ENCODE measurements around the gene PTPN14. TPM values are rescaled to one million over a fixed set of nuclear protein-coding genes. Genes with fewer than 3 reads are reported as not detected.
"Not testable (repeated sequence)": the region's sequence is repeated elsewhere in the genome, so short reads cannot be mapped to it uniquely, and the experiment has no call there.

The PTPN14 gene
- polyA plus RNA-seq, 1 donor from 2014 or later: 0.07 TPM

DNA sequence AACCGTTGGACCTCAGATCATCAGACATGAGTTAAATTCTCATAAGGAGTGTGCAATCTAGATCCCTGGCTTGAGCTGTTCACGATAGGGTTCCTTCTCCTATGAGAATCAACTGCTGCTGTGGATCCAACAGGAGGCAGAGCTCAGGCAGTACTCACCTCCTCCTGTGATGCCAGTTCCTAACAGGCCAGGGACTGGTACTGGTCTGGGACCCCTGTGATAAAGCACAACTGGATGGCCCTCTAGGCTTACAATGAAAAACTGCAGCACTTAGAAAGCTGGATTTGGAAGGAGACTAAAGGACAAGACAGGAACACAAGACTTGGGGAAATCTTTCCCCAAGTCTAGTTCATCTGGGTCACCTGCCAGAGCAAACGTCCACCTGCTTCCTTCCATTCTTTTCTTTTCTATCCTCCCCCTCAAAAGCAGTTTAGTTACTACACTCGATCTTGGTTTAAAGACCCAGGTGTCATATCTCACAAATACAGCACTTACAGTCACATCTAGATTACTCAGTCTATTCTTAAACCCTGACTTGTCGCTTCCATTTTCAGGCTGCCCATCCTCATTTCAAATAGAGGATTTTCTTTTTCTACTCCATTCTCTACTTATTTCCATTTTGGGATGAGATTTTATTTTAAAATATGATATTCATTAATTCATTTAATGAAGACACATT, 59.8 kb downstream of the PTPN14 start:
- no peaks in the 10 kb centered on the region for H3K9me2 ChIP-seq (ENCODE audit: insufficient read depth, low read length)
- no peak overlapping the region for H3K4me2 ChIP-seq (ENCODE audit: low read length)
- H3K4me3 ChIP-seq (ENCODE audit: low read length): no peak overlapping the region
- H3F3A ChIP-seq (ENCODE audit: insufficient read depth, low read length, poor library complexity, severe bottlenecking): no peaks in the 10 kb centered on the region
- H3K36me3 ChIP-seq (ENCODE audit: insufficient read depth, low read length): no peaks in the 10 kb centered on the region
- H3K27me3 ChIP-seq (ENCODE audit: insufficient read depth, low read depth, low read length): no peaks in the 10 kb centered on the region
- H3K9ac ChIP-seq (ENCODE audit: low read length): no peak overlapping the region
- no peaks in the 10 kb centered on the region for H3K79me2 ChIP-seq (replicated peaks; ENCODE audit: insufficient read depth, low read length)
- H3K27ac ChIP-seq (ENCODE audit: low read length): no peak overlapping the region
- TF ChIP-seq SMC3 (conservative IDR thresholded peaks at IDR 0.05; ENCODE audit: poor library complexity): no peak
- TF ChIP-seq RAD21 (conservative IDR thresholded peaks at IDR 0.05): no peak
- no peak for TF ChIP-seq POLR2AphosphoS5 (IDR thresholded peaks at IDR 0.05)
- TF ChIP-seq EP300 (conservative IDR thresholded peaks at IDR 0.05; ENCODE audit: poor library complexity, severe bottlenecking): no peak
- TF ChIP-seq EZH2 (IDR thresholded peaks at IDR 0.05; ENCODE audit: borderline replicate concordance, insufficient read depth, low read length, poor library complexity, severe bottlenecking): no peak
- TF ChIP-seq TAF1 (IDR thresholded peaks at IDR 0.05; ENCODE audit: low read depth): no peak
- TF ChIP-seq, protein P1, sequence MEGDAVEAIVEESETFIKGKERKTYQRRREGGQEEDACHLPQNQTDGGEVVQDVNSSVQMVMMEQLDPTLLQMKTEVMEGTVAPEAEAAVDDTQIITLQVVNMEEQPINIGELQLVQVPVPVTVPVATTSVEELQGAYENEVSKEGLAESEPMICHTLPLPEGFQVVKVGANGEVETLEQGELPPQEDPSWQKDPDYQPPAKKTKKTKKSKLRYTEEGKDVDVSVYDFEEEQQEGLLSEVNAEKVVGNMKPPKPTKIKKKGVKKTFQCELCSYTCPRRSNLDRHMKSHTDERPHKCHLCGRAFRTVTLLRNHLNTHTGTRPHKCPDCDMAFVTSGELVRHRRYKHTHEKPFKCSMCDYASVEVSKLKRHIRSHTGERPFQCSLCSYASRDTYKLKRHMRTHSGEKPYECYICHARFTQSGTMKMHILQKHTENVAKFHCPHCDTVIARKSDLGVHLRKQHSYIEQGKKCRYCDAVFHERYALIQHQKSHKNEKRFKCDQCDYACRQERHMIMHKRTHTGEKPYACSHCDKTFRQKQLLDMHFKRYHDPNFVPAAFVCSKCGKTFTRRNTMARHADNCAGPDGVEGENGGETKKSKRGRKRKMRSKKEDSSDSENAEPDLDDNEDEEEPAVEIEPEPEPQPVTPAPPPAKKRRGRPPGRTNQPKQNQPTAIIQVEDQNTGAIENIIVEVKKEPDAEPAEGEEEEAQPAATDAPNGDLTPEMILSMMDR (IDR thresholded peaks at IDR 0.05; ENCODE audit: poor library complexity, severe bottlenecking): no peak
- TF ChIP-seq, protein P2, sequence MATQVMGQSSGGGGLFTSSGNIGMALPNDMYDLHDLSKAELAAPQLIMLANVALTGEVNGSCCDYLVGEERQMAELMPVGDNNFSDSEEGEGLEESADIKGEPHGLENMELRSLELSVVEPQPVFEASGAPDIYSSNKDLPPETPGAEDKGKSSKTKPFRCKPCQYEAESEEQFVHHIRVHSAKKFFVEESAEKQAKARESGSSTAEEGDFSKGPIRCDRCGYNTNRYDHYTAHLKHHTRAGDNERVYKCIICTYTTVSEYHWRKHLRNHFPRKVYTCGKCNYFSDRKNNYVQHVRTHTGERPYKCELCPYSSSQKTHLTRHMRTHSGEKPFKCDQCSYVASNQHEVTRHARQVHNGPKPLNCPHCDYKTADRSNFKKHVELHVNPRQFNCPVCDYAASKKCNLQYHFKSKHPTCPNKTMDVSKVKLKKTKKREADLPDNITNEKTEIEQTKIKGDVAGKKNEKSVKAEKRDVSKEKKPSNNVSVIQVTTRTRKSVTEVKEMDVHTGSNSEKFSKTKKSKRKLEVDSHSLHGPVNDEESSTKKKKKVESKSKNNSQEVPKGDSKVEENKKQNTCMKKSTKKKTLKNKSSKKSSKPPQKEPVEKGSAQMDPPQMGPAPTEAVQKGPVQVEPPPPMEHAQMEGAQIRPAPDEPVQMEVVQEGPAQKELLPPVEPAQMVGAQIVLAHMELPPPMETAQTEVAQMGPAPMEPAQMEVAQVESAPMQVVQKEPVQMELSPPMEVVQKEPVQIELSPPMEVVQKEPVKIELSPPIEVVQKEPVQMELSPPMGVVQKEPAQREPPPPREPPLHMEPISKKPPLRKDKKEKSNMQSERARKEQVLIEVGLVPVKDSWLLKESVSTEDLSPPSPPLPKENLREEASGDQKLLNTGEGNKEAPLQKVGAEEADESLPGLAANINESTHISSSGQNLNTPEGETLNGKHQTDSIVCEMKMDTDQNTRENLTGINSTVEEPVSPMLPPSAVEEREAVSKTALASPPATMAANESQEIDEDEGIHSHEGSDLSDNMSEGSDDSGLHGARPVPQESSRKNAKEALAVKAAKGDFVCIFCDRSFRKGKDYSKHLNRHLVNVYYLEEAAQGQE (IDR thresholded peaks at IDR 0.05; ENCODE audit: borderline replicate concordance): no peak
- TF ChIP-seq MXI1 (conservative IDR thresholded peaks at IDR 0.05; ENCODE audit: poor library complexity, severe bottlenecking): no peak
- H2AFZ ChIP-seq (ENCODE audit: low read depth, low read length): no peak overlapping the region
- H4K20me1 ChIP-seq (ENCODE audit: insufficient read depth): no peaks in the 10 kb centered on the region
- no peaks in the 10 kb centered on the region for H3K9me3 ChIP-seq (ENCODE audit: low read length)

DNA sequence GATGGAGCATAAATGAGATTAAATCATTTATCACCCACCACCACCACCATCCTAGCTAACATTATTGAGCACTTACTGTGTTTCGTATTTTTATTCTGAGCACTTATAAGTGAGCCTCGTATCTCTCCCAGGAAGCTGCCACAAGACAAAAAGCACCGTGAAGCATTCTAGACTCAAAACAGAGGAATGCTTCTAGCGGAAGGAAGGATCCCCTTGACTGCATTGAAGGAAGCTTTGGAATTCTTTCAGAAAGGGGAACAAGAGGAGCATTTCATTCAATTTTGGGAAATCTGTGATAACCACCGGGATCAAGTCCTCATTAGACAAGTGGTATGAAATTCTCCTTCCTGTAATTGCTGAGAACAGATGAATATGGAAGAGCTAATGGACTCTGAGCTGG, 66.3 kb downstream of the PTPN14 start:
- Histone ChIP-seq H3K27ac (ENCODE audit: low read length) (no peak overlapping the region), H3K4me2 (ENCODE audit: low read length) (no peak overlapping the region), H3F3A (ENCODE audit: insufficient read depth, low read length, poor library complexity, severe bottlenecking) (no peaks in the 10 kb centered on the region), H3K9me2 (ENCODE audit: insufficient read depth, low read length) (no peaks in the 10 kb centered on the region), H3K4me3 (ENCODE audit: low read length) (no peak overlapping the region), H3K9me3 (ENCODE audit: low read length) (no peaks in the 10 kb centered on the region), H3K27me3 (ENCODE audit: insufficient read depth, low read depth, low read length) (no peaks in the 10 kb centered on the region), H3K9ac (ENCODE audit: low read length) (no peak overlapping the region), H4K20me1 (ENCODE audit: insufficient read depth) (no peaks in the 10 kb centered on the region), H3K36me3 (ENCODE audit: insufficient read depth, low read length) (no peaks in the 10 kb centered on the region), H2AFZ (ENCODE audit: low read depth, low read length) (no peak overlapping the region), H3K79me2 (replicated peaks; ENCODE audit: insufficient read depth, low read length) (no peaks in the 10 kb centered on the region)
- TF ChIP-seq, protein P1 (IDR thresholded peaks at IDR 0.05; ENCODE audit: poor library complexity, severe bottlenecking): no peak
- no peak for TF ChIP-seq TAF1 (IDR thresholded peaks at IDR 0.05; ENCODE audit: low read depth)
- TF ChIP-seq SMC3 (conservative IDR thresholded peaks at IDR 0.05; ENCODE audit: poor library complexity): no peak
- TF ChIP-seq EZH2 (IDR thresholded peaks at IDR 0.05; ENCODE audit: borderline replicate concordance, insufficient read depth, low read length, poor library complexity, severe bottlenecking): no peak
- TF ChIP-seq POLR2AphosphoS5 (IDR thresholded peaks at IDR 0.05): no peak
- no peak for TF ChIP-seq RAD21 (conservative IDR thresholded peaks at IDR 0.05)
- TF ChIP-seq MXI1 (conservative IDR thresholded peaks at IDR 0.05; ENCODE audit: poor library complexity, severe bottlenecking): no peak
- no peak for TF ChIP-seq EP300 (conservative IDR thresholded peaks at IDR 0.05; ENCODE audit: poor library complexity, severe bottlenecking)
- TF ChIP-seq, protein P2 (IDR thresholded peaks at IDR 0.05; ENCODE audit: borderline replicate concordance): no peak

GRCh38 chr1:214483180-214483579, 68.2 kb downstream of the PTPN14 start:
- H3K79me2 ChIP-seq (replicated peaks; ENCODE audit: insufficient read depth, low read length); H3K27me3 ChIP-seq (ENCODE audit: insufficient read depth, low read depth, low read length); H3K4me2 ChIP-seq (ENCODE audit: low read length); H3K9ac ChIP-seq (ENCODE audit: low read length); H3K9me2 ChIP-seq (ENCODE audit: insufficient read depth, low read length); H4K20me1 ChIP-seq (ENCODE audit: insufficient read depth); H3K27ac ChIP-seq (ENCODE audit: low read length); H3K36me3 ChIP-seq (ENCODE audit: insufficient read depth, low read length); H3K9me3 ChIP-seq (ENCODE audit: low read length); H3F3A ChIP-seq (ENCODE audit: insufficient read depth, low read length, poor library complexity, severe bottlenecking); H2AFZ ChIP-seq (ENCODE audit: low read depth, low read length); H3K4me3 ChIP-seq (ENCODE audit: low read length): not testable (repeated sequence)

All from neural cell (in vitro differentiated cells).